MCF 10A (cell line): Measurements from ENCODE around the gene ACSL3. TPM values are rescaled to one million over a fixed set of nuclear protein-coding genes. Genes with fewer than 3 reads are reported as not detected.

Experiments
- Bru-seq: library from RNA; stranded (reverse); fragments of 400-500 nt; gene quantifications from one replicate; lab custom pipeline; 2021; lab: Mats Ljungman, UMichigan
- BruChase-seq, 2 experiments: library from RNA; stranded (reverse); fragments of 400-500 nt; gene quantifications; one replicate each; lab custom pipeline; 2021; lab: Mats Ljungman, UMichigan
- BruUV-seq: library from RNA; stranded (reverse); fragments of 400-500 nt; replicated peaks from 2 replicates; lab custom pipeline; 2021; lab: Mats Ljungman, UMichigan
- CTCF ChIA-PET: fragments of 300-600 bp; sonication (Branson Sonifier 250); formaldehyde crosslinking; extraction: SDS; loops from one replicate; lab custom pipeline; 2021; ENCODE audit warnings: antibody characterized with exemption, inconsistent platforms; lab: Yijun Ruan, JAX
- POLR2A ChIA-PET: fragments of 300-600, 350-650 bp; sonication (Branson Sonifier 250); formaldehyde crosslinking; extraction: SDS; loops from one replicate; lab custom pipeline; 2020; ENCODE audit warnings: antibody characterized with exemption, inconsistent platforms; lab: Yijun Ruan, JAX
- DNase-seq: peaks from one replicate; pipeline ENCODE4 v3.0.0-alpha.2; 2018; ENCODE audit not compliant: unreplicated experiment
- H3K27ac Mint-ChIP-seq: one replicate; pipeline ENCODE4 v1.8.0; 2022; ENCODE audit warnings: mild to moderate bottlenecking, low read depth, mixed read lengths; ENCODE audit not compliant: unreplicated experiment
- H3K27me3 Mint-ChIP-seq: one replicate; pipeline ENCODE4 v1.8.0; 2022; ENCODE audit warnings: mixed read lengths; ENCODE audit not compliant: insufficient read depth, unreplicated experiment
- H3K36me3 Mint-ChIP-seq: one replicate; pipeline ENCODE4 v1.8.0; 2022; ENCODE audit warnings: mild to moderate bottlenecking, moderate library complexity, mixed read lengths; ENCODE audit not compliant: insufficient read depth, unreplicated experiment
- H3K4me1 Mint-ChIP-seq: one replicate; pipeline ENCODE4 v1.8.0; 2022; ENCODE audit warnings: mixed read lengths; ENCODE audit not compliant: insufficient read depth, unreplicated experiment
- H3K4me3 Mint-ChIP-seq: one replicate; pipeline ENCODE4 v1.8.0; 2022; ENCODE audit warnings: mild to moderate bottlenecking, moderate library complexity, mixed read lengths; ENCODE audit not compliant: unreplicated experiment
- H3K9me3 Mint-ChIP-seq: one replicate; pipeline ENCODE4 v1.8.0; 2022; ENCODE audit warnings: mixed read lengths; ENCODE audit not compliant: unreplicated experiment
- CTCF ChIP-seq: fragments of 200-600 bp; IDR thresholded peaks from one replicate; pipeline ENCODE4 v1.8.0; 2022; ENCODE audit warnings: antibody characterized with exemption, mild to moderate bottlenecking; ENCODE audit not compliant: unreplicated experiment
- intact Hi-C: fragments of 100-400 bp; cut with micrococcal nuclease; formaldehyde crosslinking; loops from 2 replicates; pipeline ENCODE4 v1.14.1; 2022
- long read RNA-seq: library from polyadenylated mRNA; stranded (forward); transcript quantifications from one replicate; pipeline ENCODE4 v2.0.0, GENCODE V29; 2022
- total RNA-seq: library from RNA; stranded (reverse); gene quantifications from 2 replicates; pipeline ENCODE4 v1.2.3, GENCODE V29; 2022

ACSL3 gene
- total RNA-seq (183 and 203 TPM in 2 replicates), Bru-seq, nascent RNA (percentile 95 among the genes with signal in this experiment), BruChase-seq, experiment 1, labeled RNA remaining after a 6-hour chase (percentile 95 among the genes with signal in this experiment), BruChase-seq, experiment 2, labeled RNA remaining after a 2-hour chase (percentile 92 among the genes with signal in this experiment)
- long read RNA-seq, full-length matches to known transcripts: 574 of 695 reads
- long read RNA-seq, partial matches to known transcripts: 25 of 695 reads
- long read RNA-seq, other reads (novel, unspliced or antisense): 96 of 695 reads

- peak; percentile 4 for TF ChIP-seq CTCF
- no peaks in the 10 kb centered on the region for H3K36me3 Mint-ChIP-seq
- intact Hi-C loops: loop anchor here (1.0 to 5.0 kb wide), 3 partner anchors 24 to 56 kb away; no protein-coding TSS in a partner anchor
- BruUV-seq: no TSS peak
- H3K4me3 Mint-ChIP-seq: no peak within 1 kb of the TSS
- ChIA-PET POLR2A (interaction anchor here (0.7 to 11.5 kb wide), 29 partner anchors 11 to 954 kb away, joined by 3 to 240 read pairs (median 8); no protein-coding TSS in a partner anchor), CTCF (interaction anchor here (1.1 to 5.5 kb wide), 13 partner anchors 17 to 207 kb away, joined by 3 to 57 read pairs (median 7); no protein-coding TSS in a partner anchor)
- H3K9me3 Mint-ChIP-seq: no peaks in the 10 kb centered on the region
- peak; percentile 96 for DNase-seq
- peaks cover 14% of the 10 kb centered on the region for H3K4me1 Mint-ChIP-seq
- H3K27me3 Mint-ChIP-seq: no peaks in the 10 kb centered on the region
- H3K27ac Mint-ChIP-seq: peak within 1 kb of the TSS; percentile 66
These were observed at the start of gene ACSL3 for GRCh38 chr2:222860740-222861410. Gene ACSL3, plus strand, starts transcription at chr2:222861036. Its CDS starts 47,737 bp downstream, at chr2:222908773.

- BruUV-seq: no TSS peak
- CTCF ChIA-PET: interaction anchor here (0.5 to 1.4 kb wide), 4 partner anchors 35 to 103 kb away, joined by 3 to 5 read pairs (median 4); no protein-coding TSS in a partner anchor
- no peak overlapping the region for H3K27ac Mint-ChIP-seq
- no peaks in the 10 kb centered on the region for H3K27me3 Mint-ChIP-seq
- H3K4me1 Mint-ChIP-seq: peaks cover 25% of the 10 kb centered on the region
- POLR2A ChIA-PET: interaction anchor here (0.7 to 3.3 kb wide), 8 partner anchors 14 to 73 kb away, joined by 4 to 21 read pairs (median 10); partner anchors contain the start of gene ACSL3
- H3K4me3 Mint-ChIP-seq: no peak overlapping the region
- intact Hi-C loops: no loop called here
- TF ChIP-seq CTCF: no peak
- no peaks in the 10 kb centered on the region for H3K9me3 Mint-ChIP-seq
- no peaks in the 10 kb centered on the region for H3K36me3 Mint-ChIP-seq
- DNase-seq: no peak
These were observed 49.0 kb upstream of the ACSL3 start for GRCh38 chr2:222811828-222812227.

GRCh38 chr2:222813177-222813843 is 47.5 kb upstream of the ACSL3 start:
- peaks cover 31% of the 10 kb centered on the region for H3K4me1 Mint-ChIP-seq
- H3K36me3 Mint-ChIP-seq: no peaks in the 10 kb centered on the region
- peak overlapping the region; percentile 70 for H3K27ac Mint-ChIP-seq
- ChIA-PET CTCF (interaction anchor here (0.6 to 1.7 kb wide), 13 partner anchors 9 to 135 kb away, joined by 3 to 7 read pairs (median 3); no protein-coding TSS in a partner anchor), POLR2A (interaction anchor here (0.9 to 3.3 kb wide), 17 partner anchors 8 to 90 kb away, joined by 3 to 21 read pairs (median 9); partner anchors contain the start of gene ACSL3)
- intact Hi-C loops: no loop called here
- no TSS peak for BruUV-seq
- no peak for TF ChIP-seq CTCF
- no peaks in the 10 kb centered on the region for H3K27me3 Mint-ChIP-seq
- DNase-seq: peak; percentile 71
- no peak overlapping the region for H3K4me3 Mint-ChIP-seq
- no peaks in the 10 kb centered on the region for H3K9me3 Mint-ChIP-seq
